Motor neuron (in vitro differentiated cells): ENCODE measurements around the gene DPT. TPM values are rescaled to one million over a fixed set of nuclear protein-coding genes. Genes with fewer than 3 reads are reported as not detected.

Source experiments
- ATAC-seq, 8 experiments: fragments of 200-7000 bp; cut with Tn5 transposase; replicated peaks in 6 of 8; 2 replicates each; pipeline ENCODE4 v1.8.0; 2021; ENCODE audit warnings: mild to moderate bottlenecking in 8 of 8, moderate library complexity in 8 of 8
- H3K27ac ChIP-seq, 2 donors: fragments of 250-450 bp; sonication (Bioruptor Pico); 2 replicates each; pipeline ENCODE4 v1.9.0; 2021; ENCODE audit warnings: antibody characterized with exemption in 2 of 2, mild to moderate bottlenecking in 2 of 2, moderate library complexity in 1 of 2
- H3K4me1 ChIP-seq, 2 donors: fragments of 250-450 bp; sonication (Bioruptor Pico); replicated peaks in 1 of 2; 2 replicates each; pipeline ENCODE4 v1.6.1; 2021; ENCODE audit warnings: antibody characterized with exemption in 2 of 2, mild to moderate bottlenecking in 2 of 2, moderate library complexity in 1 of 2
- H3K4me3 ChIP-seq, 5 donors: fragments of 250-450 bp; sonication (Bioruptor Pico); 2 replicates each; pipeline ENCODE4 v1.9.0; 2021; ENCODE audit warnings: antibody characterized with exemption in 5 of 5, mild to moderate bottlenecking in 5 of 5, moderate library complexity in 4 of 5
- WGBS, 10 experiments: fragments of 450-650 bp; shearing (Covaris generic); methylation state at CpG; one replicate each; pipeline ENCODE4 v1.0.0; 2022; 5-methylcytosine and 5-hydroxymethylcytosine counted together
- in situ Hi-C, 9 experiments: fragments of 400-800 bp; cut with MboI; loops; one replicate each; pipeline ENCODE4 v1.15.0; 2021; ENCODE audit warnings: low sequenced_read_pairs in 9 of 9, low pct_unique_long_range_greater_than_20kb in 2 of 9; ENCODE audit not compliant: unreplicated experiment in 9 of 9
- total RNA-seq, 8 experiments: library from RNA; unstranded; fragments of 300-600 nt; gene quantifications; 2 replicates each; pipeline versions ENCODE4 v1.2.3 to v1.2.4, GENCODE V29; 2022

DPT gene
- total RNA-seq, 8 experiments from 2014 or later: 0.17 to 30.0 (median 6.2) TPM; not detected in 2

DNA sequence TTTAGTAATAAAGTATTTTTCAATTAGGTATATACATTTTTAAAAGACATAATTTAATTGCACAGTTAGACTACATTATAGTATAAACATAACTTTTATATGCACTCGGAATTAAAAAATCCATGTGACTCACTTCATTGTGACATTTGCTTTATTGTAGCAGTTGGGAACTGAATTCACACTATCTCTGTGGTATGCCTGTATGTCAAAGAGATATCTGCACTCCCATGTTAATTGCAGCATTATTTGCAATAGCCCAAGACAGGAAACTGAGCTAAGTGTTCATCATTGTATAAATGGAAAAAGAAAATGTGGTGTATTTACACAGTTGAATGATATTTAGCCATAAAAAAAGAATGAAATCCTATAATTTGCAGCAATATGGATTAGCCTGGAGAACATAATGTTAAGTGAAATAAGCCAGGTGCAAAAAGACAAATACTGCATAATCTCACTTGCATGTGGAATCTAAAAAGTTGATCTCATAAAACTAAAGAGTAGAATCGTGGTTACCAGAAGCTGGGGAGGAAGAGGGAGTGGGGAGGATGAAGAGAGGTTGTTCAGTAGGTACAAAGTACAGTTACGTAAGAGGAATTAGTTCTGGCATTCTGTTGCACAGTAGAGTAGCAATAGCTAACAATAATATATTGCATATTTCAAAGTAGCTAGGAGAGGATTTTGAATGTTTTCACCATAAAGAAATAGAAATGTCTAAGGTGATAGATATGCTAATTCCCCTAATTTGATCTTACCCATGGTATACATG is 64.8 kb downstream of the DPT start:
- in situ Hi-C loops: no loop called here
- no peaks in the 10 kb centered on the region for H3K4me1 ChIP-seq
- ATAC-seq: no peak
- WGBS, 10 experiments: 0 to 84% (median 49%) methylated on average over 2 to 3 of the region's 3 CpGs; no CpG with 5 or more reads in 1 of the 10 experiments
- H3K4me3 ChIP-seq: no peak overlapping the region
- no peak overlapping the region for H3K27ac ChIP-seq

DNA sequence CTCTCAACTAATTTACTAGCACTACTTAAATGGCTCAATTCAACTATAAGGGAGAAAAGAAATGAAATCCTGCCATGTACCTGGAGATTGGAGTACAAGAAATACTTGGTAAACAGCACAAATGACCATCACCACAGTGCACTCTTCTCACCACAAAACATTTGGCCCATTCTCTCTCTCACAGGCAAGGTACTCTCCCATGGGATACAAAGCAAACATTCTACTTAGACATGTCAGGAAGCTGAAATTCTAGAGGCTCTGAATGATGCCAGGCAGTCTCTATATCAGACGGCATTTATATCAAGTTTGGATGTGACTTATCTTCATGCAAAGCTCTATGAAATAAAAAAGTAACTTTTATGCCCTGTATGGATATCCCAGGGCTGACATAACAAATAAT is 72.5 kb downstream of the DPT start:
- in situ Hi-C loops: no loop called here
- no peak overlapping the region for H3K27ac ChIP-seq
- no peak overlapping the region for H3K4me3 ChIP-seq
- WGBS, 10 experiments: 60 to 100% (median 83%) methylated on average over 1 of the region's 1 CpG; no CpG with 5 or more reads in 1 of the 10 experiments
- no peaks in the 10 kb centered on the region for H3K4me1 ChIP-seq
- peak in 1 of 8 experiments; percentile 72 for ATAC-seq

DNA sequence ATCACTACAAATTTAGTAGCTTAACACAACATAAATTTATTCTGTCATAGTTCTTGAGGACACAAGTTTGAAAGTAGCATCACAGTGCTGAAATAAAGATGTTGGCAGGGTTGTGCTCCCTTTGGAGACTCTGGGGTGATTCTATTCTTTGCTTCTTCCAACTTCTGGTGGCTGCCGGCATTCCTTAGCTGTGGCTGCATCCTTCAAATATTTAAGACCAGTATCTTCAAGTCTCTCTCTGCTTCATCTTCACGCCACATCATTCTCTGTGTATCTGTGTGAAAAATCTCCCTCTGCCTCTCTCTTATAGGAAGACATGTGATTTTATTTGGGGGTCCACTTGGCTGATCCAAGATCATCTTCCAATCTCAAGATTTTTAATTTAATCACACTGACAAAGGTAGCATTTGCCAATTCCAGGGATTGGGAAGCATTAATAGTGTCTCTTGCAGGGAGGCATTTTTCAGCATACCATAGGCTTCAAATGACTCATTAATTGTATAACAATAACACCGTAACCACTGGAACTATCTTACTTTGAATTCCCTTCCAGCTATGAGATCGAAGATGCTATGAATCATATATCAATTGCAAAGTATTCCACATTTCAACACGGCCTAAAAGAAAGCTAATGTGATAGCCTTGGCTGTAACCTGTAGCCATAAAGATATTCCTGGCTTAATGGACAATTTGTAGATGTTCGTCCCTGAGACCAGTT is 74.6 kb downstream of the DPT start:
- in situ Hi-C loops: no loop called here
- ATAC-seq: no peak
- Histone ChIP-seq H3K4me1 (no peaks in the 10 kb centered on the region), H3K4me3 (no peak overlapping the region), H3K27ac (no peak overlapping the region)
- WGBS, 10 experiments: 17 to 100% (median 83%) methylated on average over 2 to 6 of the region's 6 CpGs

DNA sequence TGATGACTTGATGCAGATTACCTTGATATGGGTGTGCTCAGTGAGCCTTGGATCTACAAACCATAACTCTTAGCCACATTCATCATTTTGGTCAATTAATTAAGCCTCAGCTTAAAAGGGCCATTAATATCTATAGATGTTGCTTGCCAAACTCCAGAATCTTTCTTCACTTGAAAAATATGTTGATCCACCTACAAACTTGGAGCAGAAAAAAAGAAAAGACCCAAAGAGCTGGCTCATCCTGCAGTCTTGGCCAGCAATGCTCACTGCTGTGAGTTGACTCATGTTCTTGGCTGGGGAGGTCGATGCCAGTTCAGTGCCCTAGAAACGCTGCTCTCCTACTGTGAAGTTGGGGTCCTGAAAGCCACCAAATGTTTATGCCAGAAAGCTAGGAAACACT is 75.4 kb downstream of the DPT start:
- no peak overlapping the region for H3K27ac ChIP-seq
- in situ Hi-C loops: no loop called here
- peak in 1 of 8 experiments; percentile 56 for ATAC-seq

DNA sequence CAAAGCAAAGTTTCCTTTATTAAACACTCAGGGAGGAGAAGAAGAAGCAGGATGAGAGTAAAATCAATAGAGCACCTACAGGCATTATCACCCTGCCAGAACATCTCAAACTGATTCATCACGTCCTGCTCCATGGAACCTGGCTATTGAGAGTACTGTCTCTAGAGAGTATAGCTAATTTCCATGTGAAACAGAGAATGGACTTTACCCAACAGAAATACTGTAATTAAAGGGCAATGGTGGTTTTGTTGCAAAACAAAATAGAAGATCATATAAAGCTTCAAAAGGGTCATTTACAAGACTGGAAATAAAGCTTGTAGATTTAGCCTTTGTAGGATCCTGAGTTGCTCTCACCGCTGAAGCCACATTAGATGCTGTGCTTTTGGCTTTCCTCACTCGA is 83.3 kb downstream of the DPT start:
- ATAC-seq: no peak
- in situ Hi-C loops: no loop called here
- no peak overlapping the region for H3K27ac ChIP-seq
- 58 to 100% (median 79%) methylated on average over 1 to 3 of the region's 3 CpGs; no CpG with 5 or more reads in 2 of the 10 experiments for WGBS, 10 experiments
- H3K4me1 ChIP-seq: no peaks in the 10 kb centered on the region
- H3K4me3 ChIP-seq: no peak overlapping the region

More for the DNA sequence above, 75.4 kb downstream of the DPT start:
- Histone ChIP-seq H3K4me3 (no peak overlapping the region), H3K4me1 (no peaks in the 10 kb centered on the region)
- WGBS, 10 experiments: 0 to 87% (median 74%) methylated on average over 2 of the region's 2 CpGs; no CpG with 5 or more reads in 3 of the 10 experiments

Other genes starting within 250 kb of the DPT start
- not detected for gene XCL2, start 185.2 kb downstream of the DPT start, total RNA-seq
- under 1 TPM in 4 of 8 experiments, not detected in 4; 0.19 to 0.38 (median 0.24) TPM for gene XCL1, start 152.6 kb downstream of the DPT start, total RNA-seq